Testis (tissue), 2 donors: ENCODE results near the gene EMC6.

Experiments used
- CTCF ChIP-seq, 3 experiments: fragments of 450-650 bp in 2 of 3; fragments of 200-600 bp in 1 of 3; sonication (generic) in 1 of 3; IDR thresholded peaks; one replicate each; pipeline ENCODE4 v1.5.1; 2016 to 2019; ENCODE audit warnings: antibody characterized with exemption in 3 of 3, mild to moderate bottlenecking in 2 of 3, moderate library complexity in 1 of 3
- POLR2A ChIP-seq: fragments of 450-650 bp; IDR thresholded peaks from one replicate; pipeline ENCODE4 v1.6.1; 2017; ENCODE audit warnings: antibody characterized with exemption, mild to moderate bottlenecking, moderate library complexity

DNA sequence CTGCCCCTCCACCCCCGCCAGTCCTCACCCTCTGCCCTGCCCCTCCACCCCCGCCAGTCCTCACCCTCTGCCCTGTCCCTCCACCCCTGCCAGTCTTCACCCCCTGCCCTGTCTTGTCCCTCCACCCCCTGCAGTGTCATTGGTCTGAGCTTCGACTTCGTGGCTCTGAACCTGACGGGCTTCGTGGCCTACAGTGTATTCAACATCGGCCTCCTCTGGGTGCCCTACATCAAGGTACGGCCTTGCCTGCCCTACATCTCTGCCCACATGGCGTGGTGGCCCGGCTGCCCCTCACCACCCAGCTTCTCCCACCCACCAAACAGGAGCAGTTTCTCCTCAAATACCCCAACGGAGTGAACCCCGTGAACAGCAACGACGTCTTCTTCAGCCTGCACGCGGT, 12.3 kb upstream of the EMC6 start:
- TF ChIP-seq CTCF (IDR thresholded peaks at IDR 0.05) (no peak), POLR2A (no peak)
